Activated B cell treated with CpG ODN at 0.5 μM for 24 hours (primary cell): Measurements from ENCODE around the gene IL23R. TPM values are rescaled to one million over a fixed set of nuclear protein-coding genes. Genes with fewer than 3 reads are reported as not detected.

Experiments used
- ATAC-seq: fragments of 200-7000 bp; cut with Tn5 transposase; one replicate; pipeline ENCODE4 v1.10.0; 2021; ENCODE audit warnings: low read depth, mild to moderate bottlenecking, moderate library complexity
- CTCF ChIA-PET: fragments of 350-600 bp; sonication (Branson Sonifier 250); formaldehyde crosslinking; loops from one replicate; lab custom pipeline; 2021; ENCODE audit warnings: antibody characterized with exemption; lab: Charles Lee
- POLR2A ChIA-PET: fragments of 350-600 bp; sonication (Branson Sonifier 250); formaldehyde crosslinking; loops from one replicate; lab custom pipeline; 2021; ENCODE audit warnings: antibody characterized with exemption; lab: Charles Lee
- DNase-seq: peaks from one replicate; pipeline ENCODE4 v3.0.0; 2022
- H3K27ac Mint-ChIP-seq: one replicate; pipeline ENCODE4 v1.8.0; 2020; ENCODE audit warnings: mixed read lengths
- H3K27me3 Mint-ChIP-seq: one replicate; pipeline ENCODE4 v1.8.0; 2021; ENCODE audit warnings: mixed read lengths
- H3K36me3 Mint-ChIP-seq: one replicate; pipeline ENCODE4 v1.8.0; 2021; ENCODE audit warnings: low read depth, mixed read lengths
- H3K4me1 Mint-ChIP-seq: one replicate; pipeline ENCODE4 v1.8.0; 2021; ENCODE audit warnings: mixed read lengths
- H3K4me3 Mint-ChIP-seq: one replicate; pipeline ENCODE4 v1.8.0; 2020; ENCODE audit warnings: mild to moderate bottlenecking, mixed read lengths
- H3K9me3 Mint-ChIP-seq: one replicate; pipeline ENCODE4 v1.8.0; 2020; ENCODE audit warnings: mixed read lengths
- intact Hi-C: fragments of 100-400 bp; cut with micrococcal nuclease; formaldehyde crosslinking; loops from one replicate; pipeline ENCODE4 v1.15.1; 2024
- total RNA-seq: library from RNA; stranded (reverse); gene quantifications from 2 replicates; pipeline ENCODE4 v1.2.3, GENCODE V29; 2022
- TF ChIP-seq, protein P1 (sequence below): fragments of 200-600 bp; IDR thresholded peaks from one replicate; pipeline ENCODE4 v1.8.0; 2022; ENCODE audit warnings: antibody characterized with exemption, mild to moderate bottlenecking

Gene IL23R
- total RNA-seq, 1 donor from 2014 or later: not detected

DNA sequence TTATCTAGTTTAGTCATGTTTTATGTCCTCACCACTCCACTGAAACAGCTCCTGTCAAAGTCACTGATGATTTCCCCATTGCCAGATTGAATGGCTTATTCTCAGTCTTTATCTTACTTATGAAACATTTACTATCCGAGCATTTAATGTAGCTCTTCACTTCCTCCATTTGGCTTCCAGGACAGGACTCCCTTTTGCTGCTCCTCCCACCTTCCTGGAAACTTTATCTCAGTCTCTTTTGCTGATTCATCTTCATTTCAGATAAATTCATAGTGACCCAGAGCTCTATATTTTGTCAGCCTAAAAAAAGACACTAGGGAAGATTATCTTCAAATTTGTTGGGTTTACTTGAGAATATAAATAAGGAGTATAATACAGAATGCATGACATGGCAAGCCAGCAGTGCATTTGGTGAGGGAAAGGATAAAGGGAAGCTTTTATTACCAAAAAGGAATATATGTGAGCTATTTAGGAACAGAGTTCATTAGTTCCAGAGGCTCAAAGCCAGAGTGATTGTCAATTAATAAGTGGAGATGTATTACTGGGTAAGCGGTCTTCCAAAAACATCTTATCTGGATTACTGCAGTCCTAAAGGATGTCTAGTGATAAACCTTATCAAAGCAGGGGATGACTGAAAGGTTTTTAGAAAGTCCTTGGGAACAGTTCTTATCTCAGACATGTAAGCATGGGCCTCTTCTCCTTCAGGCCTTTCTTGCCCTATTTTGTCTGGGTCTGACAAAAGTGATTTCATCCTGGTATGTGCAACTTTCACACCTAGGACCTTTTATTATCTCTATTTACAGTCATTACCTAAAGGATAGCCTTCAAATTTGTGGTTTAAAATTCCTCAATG is 25.6 kb downstream of the IL23R start:
- no peak for ATAC-seq
- Mint-ChIP-seq H3K27ac (no peak overlapping the region), H3K4me3 (no peak overlapping the region), H3K27me3 (no peaks in the 10 kb centered on the region), H3K4me1 (no peaks in the 10 kb centered on the region), H3K36me3 (no peaks in the 10 kb centered on the region), H3K9me3 (no peaks in the 10 kb centered on the region)
- intact Hi-C loops: no loop called here
- CTCF ChIA-PET: interaction anchor here (0.8 kb wide), 1 partner anchor 21 kb away, joined by 3 read pairs; no protein-coding TSS in a partner anchor
- POLR2A ChIA-PET: no interaction called here
- no peak for DNase-seq
- TF ChIP-seq, protein P1, sequence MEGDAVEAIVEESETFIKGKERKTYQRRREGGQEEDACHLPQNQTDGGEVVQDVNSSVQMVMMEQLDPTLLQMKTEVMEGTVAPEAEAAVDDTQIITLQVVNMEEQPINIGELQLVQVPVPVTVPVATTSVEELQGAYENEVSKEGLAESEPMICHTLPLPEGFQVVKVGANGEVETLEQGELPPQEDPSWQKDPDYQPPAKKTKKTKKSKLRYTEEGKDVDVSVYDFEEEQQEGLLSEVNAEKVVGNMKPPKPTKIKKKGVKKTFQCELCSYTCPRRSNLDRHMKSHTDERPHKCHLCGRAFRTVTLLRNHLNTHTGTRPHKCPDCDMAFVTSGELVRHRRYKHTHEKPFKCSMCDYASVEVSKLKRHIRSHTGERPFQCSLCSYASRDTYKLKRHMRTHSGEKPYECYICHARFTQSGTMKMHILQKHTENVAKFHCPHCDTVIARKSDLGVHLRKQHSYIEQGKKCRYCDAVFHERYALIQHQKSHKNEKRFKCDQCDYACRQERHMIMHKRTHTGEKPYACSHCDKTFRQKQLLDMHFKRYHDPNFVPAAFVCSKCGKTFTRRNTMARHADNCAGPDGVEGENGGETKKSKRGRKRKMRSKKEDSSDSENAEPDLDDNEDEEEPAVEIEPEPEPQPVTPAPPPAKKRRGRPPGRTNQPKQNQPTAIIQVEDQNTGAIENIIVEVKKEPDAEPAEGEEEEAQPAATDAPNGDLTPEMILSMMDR: no peak

DNA sequence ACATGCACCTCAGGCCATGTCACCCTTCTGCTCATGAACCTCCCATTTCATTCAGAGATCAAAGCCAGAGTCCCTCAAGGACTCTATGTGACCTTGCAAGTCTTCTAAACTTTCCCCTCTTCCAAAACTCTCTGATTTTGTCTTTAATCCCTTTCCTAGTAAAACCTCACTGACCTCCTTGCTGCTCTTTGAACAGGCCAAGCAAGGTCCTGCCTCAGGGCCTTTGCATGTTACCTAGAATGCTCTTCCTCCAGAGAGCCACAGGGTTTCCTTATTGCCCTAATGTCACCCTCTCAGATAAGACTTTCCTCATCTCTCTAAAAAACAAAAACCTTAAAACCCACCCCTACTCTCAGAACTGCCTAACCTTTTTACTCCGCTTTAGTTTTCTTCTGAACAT is 26.6 kb downstream of the IL23R start:
- ChIA-PET POLR2A (no interaction called here), CTCF (no interaction called here)
- TF ChIP-seq, protein P1: no peak
- Mint-ChIP-seq H3K27ac (no peak overlapping the region), H3K36me3 (no peaks in the 10 kb centered on the region), H3K27me3 (peaks cover 1% of the 10 kb centered on the region), H3K4me1 (no peaks in the 10 kb centered on the region), H3K9me3 (no peaks in the 10 kb centered on the region), H3K4me3 (no peak overlapping the region)
- ATAC-seq (no peak), DNase-seq (no peak)
- intact Hi-C loops: no loop called here

DNA sequence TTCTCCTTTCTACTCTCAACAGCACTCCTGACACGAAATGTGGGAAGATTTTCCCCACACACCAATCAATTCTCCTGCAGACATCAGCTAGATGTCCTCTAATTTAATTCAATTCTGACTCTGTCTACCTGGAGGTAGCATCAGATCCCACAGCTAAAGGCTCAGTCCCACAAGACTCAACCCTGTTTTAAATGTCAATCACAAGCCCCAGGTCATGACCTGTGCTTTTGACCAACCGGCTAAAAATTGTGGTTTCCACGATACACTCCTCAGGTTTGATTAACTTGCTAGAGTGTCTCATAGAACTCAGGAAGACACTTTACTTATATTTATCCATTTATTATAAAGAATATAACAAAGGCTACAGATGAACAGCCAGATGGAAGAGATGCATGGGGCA is 27.4 kb downstream of the IL23R start:
- Mint-ChIP-seq H3K4me1 (no peaks in the 10 kb centered on the region), H3K36me3 (no peaks in the 10 kb centered on the region), H3K9me3 (no peaks in the 10 kb centered on the region), H3K27me3 (peaks cover 3% of the 10 kb centered on the region), H3K27ac (no peak overlapping the region), H3K4me3 (no peak overlapping the region)
- TF ChIP-seq, protein P1: no peak
- ChIA-PET CTCF (no interaction called here), POLR2A (no interaction called here)
- intact Hi-C loops: no loop called here
- no peak for DNase-seq
- ATAC-seq: no peak

DNA sequence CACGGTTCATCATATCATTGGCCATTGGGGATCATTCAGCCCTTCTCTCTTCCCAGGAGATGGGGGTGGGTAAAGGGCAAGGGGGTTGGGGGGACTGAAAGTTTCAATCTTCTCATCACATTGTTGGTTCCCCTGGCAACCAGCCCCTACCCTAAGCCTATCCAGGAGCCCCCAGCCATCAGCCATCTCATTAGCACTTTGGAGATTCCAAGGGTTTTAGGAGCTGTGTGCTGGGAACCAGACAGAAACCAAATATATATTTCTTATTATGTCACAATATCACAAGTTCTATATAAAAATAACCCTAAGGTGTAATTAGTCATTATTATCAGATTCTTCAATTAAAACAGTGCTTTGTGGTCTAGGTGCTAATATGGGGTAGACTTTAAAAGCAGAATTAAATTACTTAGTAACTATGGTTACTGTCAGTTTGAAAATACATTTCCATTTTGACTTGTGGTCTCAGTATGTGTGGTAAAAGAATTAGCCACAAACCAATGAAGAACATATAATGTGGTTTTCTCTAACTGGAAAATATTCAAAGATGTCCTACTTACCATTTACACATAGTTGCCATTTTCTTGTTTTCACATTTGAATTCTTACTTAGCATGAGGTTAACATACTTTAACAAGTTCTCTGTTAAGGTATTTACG is 28.1 kb downstream of the IL23R start:
- ATAC-seq: no peak
- no peak for DNase-seq
- ChIA-PET POLR2A (interaction anchor here (0.6 kb wide), 1 partner anchor 17 kb away, joined by 6 read pairs; no protein-coding TSS in a partner anchor), CTCF (no interaction called here)
- H3K4me1 Mint-ChIP-seq: no peaks in the 10 kb centered on the region
- no peaks in the 10 kb centered on the region for H3K9me3 Mint-ChIP-seq
- intact Hi-C loops: no loop called here
- no peaks in the 10 kb centered on the region for H3K36me3 Mint-ChIP-seq
- H3K27me3 Mint-ChIP-seq: peaks cover 3% of the 10 kb centered on the region
- TF ChIP-seq, protein P1: no peak
- H3K4me3 Mint-ChIP-seq: no peak overlapping the region
- H3K27ac Mint-ChIP-seq: no peak overlapping the region

DNA sequence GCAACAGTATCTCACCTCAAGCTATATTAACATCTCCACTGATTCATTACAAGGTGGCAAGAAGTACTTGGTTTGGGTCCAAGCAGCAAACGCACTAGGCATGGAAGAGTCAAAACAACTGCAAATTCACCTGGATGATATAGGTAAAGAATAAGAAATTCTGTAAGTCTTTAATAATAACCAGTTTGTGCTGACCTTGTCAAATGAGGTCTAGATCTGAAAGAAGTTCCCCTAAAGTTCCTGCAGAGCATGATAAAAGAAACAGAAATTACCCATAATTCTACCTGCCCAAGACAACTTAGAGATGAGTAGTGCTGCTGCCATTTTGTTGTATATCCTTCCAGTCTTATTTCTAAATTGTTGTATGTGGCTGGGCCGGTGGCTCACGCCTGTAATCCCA is 34.5 kb downstream of the IL23R start:
- POLR2A ChIA-PET: no interaction called here
- H3K4me3 Mint-ChIP-seq: no peak overlapping the region
- intact Hi-C loops: no loop called here
- H3K4me1 Mint-ChIP-seq: no peaks in the 10 kb centered on the region
- no peaks in the 10 kb centered on the region for H3K36me3 Mint-ChIP-seq
- no peaks in the 10 kb centered on the region for H3K9me3 Mint-ChIP-seq
- CTCF ChIA-PET: no interaction called here
- DNase-seq (no peak), ATAC-seq (no peak)
- TF ChIP-seq, protein P1: no peak
- no peak overlapping the region for H3K27ac Mint-ChIP-seq
- peaks cover 6% of the 10 kb centered on the region for H3K27me3 Mint-ChIP-seq
